MCF 10A (cell line): ENCODE results near the gene ABCG4. TPM values are rescaled to one million over a fixed set of nuclear protein-coding genes. Genes with fewer than 3 reads are reported as not detected.
"Not testable (repeated sequence)": the region's sequence is repeated elsewhere in the genome, so short reads cannot be mapped to it uniquely, and the experiment has no call there.

Experiments
- BruUV-seq: library from RNA; stranded (reverse); fragments of 400-500 nt; replicated peaks from 2 replicates; lab custom pipeline; 2021; lab: Mats Ljungman, UMichigan
- CTCF ChIA-PET: fragments of 300-600 bp; sonication (Branson Sonifier 250); formaldehyde crosslinking; extraction: SDS; loops from one replicate; lab custom pipeline; 2021; ENCODE audit warnings: antibody characterized with exemption, inconsistent platforms; lab: Yijun Ruan, JAX
- POLR2A ChIA-PET: fragments of 300-600, 350-650 bp; sonication (Branson Sonifier 250); formaldehyde crosslinking; extraction: SDS; loops from one replicate; lab custom pipeline; 2020; ENCODE audit warnings: antibody characterized with exemption, inconsistent platforms; lab: Yijun Ruan, JAX
- DNase-seq: peaks from one replicate; pipeline ENCODE4 v3.0.0-alpha.2; 2018; ENCODE audit not compliant: unreplicated experiment
- H3K27ac Mint-ChIP-seq: one replicate; pipeline ENCODE4 v1.8.0; 2022; ENCODE audit warnings: mild to moderate bottlenecking, low read depth, mixed read lengths; ENCODE audit not compliant: unreplicated experiment
- H3K27me3 Mint-ChIP-seq: one replicate; pipeline ENCODE4 v1.8.0; 2022; ENCODE audit warnings: mixed read lengths; ENCODE audit not compliant: insufficient read depth, unreplicated experiment
- H3K36me3 Mint-ChIP-seq: one replicate; pipeline ENCODE4 v1.8.0; 2022; ENCODE audit warnings: mild to moderate bottlenecking, moderate library complexity, mixed read lengths; ENCODE audit not compliant: insufficient read depth, unreplicated experiment
- H3K4me1 Mint-ChIP-seq: one replicate; pipeline ENCODE4 v1.8.0; 2022; ENCODE audit warnings: mixed read lengths; ENCODE audit not compliant: insufficient read depth, unreplicated experiment
- H3K4me3 Mint-ChIP-seq: one replicate; pipeline ENCODE4 v1.8.0; 2022; ENCODE audit warnings: mild to moderate bottlenecking, moderate library complexity, mixed read lengths; ENCODE audit not compliant: unreplicated experiment
- H3K9me3 Mint-ChIP-seq: one replicate; pipeline ENCODE4 v1.8.0; 2022; ENCODE audit warnings: mixed read lengths; ENCODE audit not compliant: unreplicated experiment
- CTCF ChIP-seq: fragments of 200-600 bp; IDR thresholded peaks from one replicate; pipeline ENCODE4 v1.8.0; 2022; ENCODE audit warnings: antibody characterized with exemption, mild to moderate bottlenecking; ENCODE audit not compliant: unreplicated experiment
- intact Hi-C: fragments of 100-400 bp; cut with micrococcal nuclease; formaldehyde crosslinking; loops from 2 replicates; pipeline ENCODE4 v1.14.1; 2022
- total RNA-seq: library from RNA; stranded (reverse); gene quantifications from 2 replicates; pipeline ENCODE4 v1.2.3, GENCODE V29; 2022

The ABCG4 gene
- total RNA-seq, 1 experiment from 2014 or later = not detected

GRCh38 chr11:119196833-119197483, 48.1 kb downstream of the ABCG4 start:
- Mint-ChIP-seq H3K4me3 (no peak overlapping the region), H3K27me3 (no peaks in the 10 kb centered on the region), H3K4me1 (peaks cover 6% of the 10 kb centered on the region), H3K27ac (no peak overlapping the region), H3K36me3 (no peaks in the 10 kb centered on the region), H3K9me3 (no peaks in the 10 kb centered on the region)
- intact Hi-C loops = loop anchor here (1.0 to 10.0 kb wide), 6 partner anchors 28 to 180 kb away; partner anchors contain the start of genes NLRX1, RPS25, TRAPPC4 and VPS11
- DNase-seq = peak; percentile 93
- ChIA-PET POLR2A (interaction anchor here (0.5 to 1.8 kb wide), 18 partner anchors 8 to 198 kb away, joined by 3 to 8 read pairs (median 4); partner anchors contain the start of genes C2CD2L, DPAGT1, HINFP and RPS25), CTCF (interaction anchor here (0.6 to 4.8 kb wide), 45 partner anchors 9 to 1472 kb away, joined by 3 to 43 read pairs (median 5); partner anchors contain the start of genes ABCG4, C2CD2L, CBL and HINFP)
- TF ChIP-seq CTCF = peak; percentile 80
- no TSS peak for BruUV-seq

GRCh38 chr11:119198925-119199324, 50.1 kb downstream of the ABCG4 start:
- H3K36me3 Mint-ChIP-seq = no peaks in the 10 kb centered on the region
- intact Hi-C loops = loop anchor here (5.0 to 10.0 kb wide), 2 partner anchors 134 to 182 kb away; partner anchors contain the start of genes RPS25, TRAPPC4 and VPS11
- CTCF ChIA-PET = interaction anchor here (0.6 to 4.8 kb wide), 3 partner anchors 55 to 122 kb away, joined by 3 to 43 read pairs (median 4); no protein-coding TSS in a partner anchor
- H3K4me3 Mint-ChIP-seq = no peak overlapping the region
- no peaks in the 10 kb centered on the region for H3K9me3 Mint-ChIP-seq
- TF ChIP-seq CTCF = no peak
- no peak overlapping the region for H3K27ac Mint-ChIP-seq
- peaks cover 6% of the 10 kb centered on the region for H3K4me1 Mint-ChIP-seq
- DNase-seq = no peak
- POLR2A ChIA-PET = interaction anchor here (0.6 kb wide), 1 partner anchor 52 kb away, joined by 4 read pairs; no protein-coding TSS in a partner anchor
- H3K27me3 Mint-ChIP-seq = no peaks in the 10 kb centered on the region
- BruUV-seq = no TSS peak

- POLR2A ChIA-PET, DNase-seq, intact Hi-C loops, H3K4me3 Mint-ChIP-seq, H3K4me1 Mint-ChIP-seq, H3K27ac Mint-ChIP-seq, BruUV-seq, H3K9me3 Mint-ChIP-seq, H3K36me3 Mint-ChIP-seq, H3K27me3 Mint-ChIP-seq: not testable (repeated sequence)
- CTCF ChIA-PET = interaction anchor here (0.8 to 1.5 kb wide), 2 partner anchors 32 to 121 kb away, joined by 3 read pairs; partner anchors contain the start of gene NLRX1
These were observed 52.4 kb downstream of the ABCG4 start for GRCh38 chr11:119201236-119201635.

GRCh38 chr11:119202554-119202953, 53.7 kb downstream of the ABCG4 start:
- no peak for DNase-seq
- intact Hi-C loops = no loop called here
- no peaks in the 10 kb centered on the region for H3K9me3 Mint-ChIP-seq
- H3K27me3 Mint-ChIP-seq = no peaks in the 10 kb centered on the region
- H3K27ac Mint-ChIP-seq = no peak overlapping the region
- POLR2A ChIA-PET = interaction anchor here (1.1 kb wide), 1 partner anchor 32 kb away, joined by 4 read pairs; no protein-coding TSS in a partner anchor
- no TSS peak for BruUV-seq
- TF ChIP-seq CTCF = no peak
- peaks cover 6% of the 10 kb centered on the region for H3K36me3 Mint-ChIP-seq
- H3K4me1 Mint-ChIP-seq = no peaks in the 10 kb centered on the region
- no peak overlapping the region for H3K4me3 Mint-ChIP-seq
- CTCF ChIA-PET = interaction anchor here (0.7 to 1.8 kb wide), 3 partner anchors 100 to 135 kb away, joined by 3 to 4 read pairs (median 3); no protein-coding TSS in a partner anchor
